Tibial nerve (tissue), 4 donors: Measurements from ENCODE around the gene ERBB4. TPM values are rescaled to one million over a fixed set of nuclear protein-coding genes. Genes with fewer than 3 reads are reported as not detected.
A peak's percentile ranks its signal among the peaks of the same experiment; 100 is the strongest.

Experiments
- DNase-seq, 2 donors: peaks; one replicate each; pipeline ENCODE4 v3.0.0-alpha.2; 2019; ENCODE audit warnings: low spot score in 2 of 2
- H3K27ac ChIP-seq, 4 donors: fragments of 200-600 bp; sonication (generic) in 3 of 4; one replicate each; pipeline ENCODE4 v1.5.1; 2017 to 2019; ENCODE audit warnings: mild to moderate bottlenecking in 1 of 4
- H3K27me3 ChIP-seq, 2 donors: fragments of 200-600 bp; sonication (generic) in 1 of 2; one replicate each; pipeline versions ENCODE4 v1.5.1 to v1.6.0; 2017 to 2019
- H3K36me3 ChIP-seq, 3 donors: fragments of 200-600 bp; sonication (generic); one replicate each; pipeline ENCODE4 v1.5.1; 2018 to 2019
- H3K4me1 ChIP-seq, 4 donors: fragments of 200-600 bp; sonication (generic) in 3 of 4; one replicate each; pipeline ENCODE4 v1.5.1; 2017 to 2019
- H3K4me3 ChIP-seq, 4 donors: fragments of 200-600 bp; sonication (generic) in 3 of 4; one replicate each; pipeline ENCODE4 v1.5.1; 2017 to 2019; ENCODE audit warnings: mild to moderate bottlenecking in 1 of 4, moderate library complexity in 1 of 4
- H3K9me3 ChIP-seq, 4 donors: fragments of 200-600 bp; sonication (generic) in 3 of 4; one replicate each; pipeline ENCODE4 v1.5.1; 2017 to 2019
- EP300 ChIP-seq, 2 donors: sonication (generic); formaldehyde crosslinking; IDR thresholded peaks; one replicate each; pipeline ENCODE4 v1.6.1; 2017; ENCODE audit warnings: antibody characterized with exemption in 2 of 2, mild to moderate bottlenecking in 1 of 2
- POLR2A ChIP-seq, 2 donors: fragments of 450-650 bp; IDR thresholded peaks; one replicate each; pipeline ENCODE4 v1.6.1; 2017; ENCODE audit warnings: antibody characterized with exemption in 2 of 2, mild to moderate bottlenecking in 2 of 2, moderate library complexity in 2 of 2
- WGBS, 2 donors: methylation state at CpG; one replicate each; pipeline ENCODE4 v1.1.5; 2018; 5-methylcytosine and 5-hydroxymethylcytosine counted together
- total RNA-seq, 4 donors: library from RNA; depleted of rRNA; stranded (reverse); fragments of >200 nt; gene quantifications; one replicate each; pipeline ENCODE4 v1.1.0, GENCODE V29; 2016
- TF ChIP-seq, protein P1 (sequence below), 5 experiments: fragments of 200-600 bp in 3 of 5; fragments of 450-650 bp in 2 of 5; sonication (generic) in 3 of 5; IDR thresholded peaks; one replicate each; pipeline ENCODE4 v1.5.1; 2016 to 2019; ENCODE audit warnings: antibody characterized with exemption in 5 of 5, mild to moderate bottlenecking in 3 of 5, moderate library complexity in 2 of 5

ERBB4 gene
- total RNA-seq, 4 donors from 2014 or later: 2.4 to 3.3 (median 2.9) TPM

DNA sequence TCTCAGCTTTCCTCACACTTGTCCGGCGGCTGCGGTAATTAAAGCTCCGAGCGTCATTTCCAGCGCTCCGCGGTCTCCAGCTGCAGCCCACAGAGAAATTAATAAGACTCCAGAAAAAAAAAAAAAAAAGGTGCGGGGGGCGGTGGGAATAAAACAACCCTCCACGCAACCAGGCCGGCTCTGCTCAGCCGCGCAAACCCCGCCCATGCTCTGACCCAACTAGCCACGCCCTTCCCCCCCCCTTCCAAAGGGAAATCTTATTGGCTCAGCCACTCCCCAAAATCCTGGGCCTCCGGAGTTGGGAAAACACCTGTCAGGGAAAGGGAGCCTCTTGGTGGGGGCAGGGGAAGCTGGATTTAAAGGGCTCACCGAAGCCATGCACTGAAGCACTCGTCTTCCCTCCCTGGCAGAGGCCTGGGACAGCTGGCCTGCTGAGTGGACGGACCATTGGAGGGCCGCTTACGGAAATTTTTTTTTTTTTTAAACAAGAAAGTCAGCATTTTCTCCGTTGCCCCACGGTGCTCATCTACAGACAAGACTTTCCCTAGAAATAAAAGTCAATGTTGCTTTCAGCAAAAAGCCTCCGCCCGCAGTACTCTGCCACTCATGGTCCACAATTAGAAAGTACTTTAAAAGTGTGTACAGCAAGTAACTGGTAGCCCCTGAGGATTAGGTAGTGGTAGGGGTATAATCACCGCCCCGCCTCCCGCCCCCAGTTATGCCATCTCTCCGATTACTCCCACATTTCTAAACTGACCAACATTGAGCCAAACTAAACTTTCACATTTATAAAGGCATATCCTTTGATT, 674 bp upstream of the ERBB4 start:
- 21 to 24% methylated on average over 30 of the region's 30 CpGs for WGBS, 2 donors
- Histone ChIP-seq H3K9me3 (no peaks in the 10 kb centered on the region), H3K27me3 (peaks cover 0 to 18% of the 10 kb centered on the region in 2 donors), H3K27ac (peak overlapping the region in 2 of 4 donors; percentile 29 to 55), H3K36me3 (no peaks in the 10 kb centered on the region), H3K4me3 (peak overlapping the region; percentile 42 to 65 (median 56)), H3K4me1 (peaks cover 0 to 32% (median 0%) of the 10 kb centered on the region in 4 donors)
- DNase-seq: peak; percentile 43 to 65
- TF ChIP-seq EP300 (IDR thresholded peaks at IDR 0.05): no peak
- no peak for TF ChIP-seq POLR2A (IDR thresholded peaks at IDR 0.05)
- TF ChIP-seq, protein P1, sequence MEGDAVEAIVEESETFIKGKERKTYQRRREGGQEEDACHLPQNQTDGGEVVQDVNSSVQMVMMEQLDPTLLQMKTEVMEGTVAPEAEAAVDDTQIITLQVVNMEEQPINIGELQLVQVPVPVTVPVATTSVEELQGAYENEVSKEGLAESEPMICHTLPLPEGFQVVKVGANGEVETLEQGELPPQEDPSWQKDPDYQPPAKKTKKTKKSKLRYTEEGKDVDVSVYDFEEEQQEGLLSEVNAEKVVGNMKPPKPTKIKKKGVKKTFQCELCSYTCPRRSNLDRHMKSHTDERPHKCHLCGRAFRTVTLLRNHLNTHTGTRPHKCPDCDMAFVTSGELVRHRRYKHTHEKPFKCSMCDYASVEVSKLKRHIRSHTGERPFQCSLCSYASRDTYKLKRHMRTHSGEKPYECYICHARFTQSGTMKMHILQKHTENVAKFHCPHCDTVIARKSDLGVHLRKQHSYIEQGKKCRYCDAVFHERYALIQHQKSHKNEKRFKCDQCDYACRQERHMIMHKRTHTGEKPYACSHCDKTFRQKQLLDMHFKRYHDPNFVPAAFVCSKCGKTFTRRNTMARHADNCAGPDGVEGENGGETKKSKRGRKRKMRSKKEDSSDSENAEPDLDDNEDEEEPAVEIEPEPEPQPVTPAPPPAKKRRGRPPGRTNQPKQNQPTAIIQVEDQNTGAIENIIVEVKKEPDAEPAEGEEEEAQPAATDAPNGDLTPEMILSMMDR (IDR thresholded peaks at IDR 0.05): no peak

DNA sequence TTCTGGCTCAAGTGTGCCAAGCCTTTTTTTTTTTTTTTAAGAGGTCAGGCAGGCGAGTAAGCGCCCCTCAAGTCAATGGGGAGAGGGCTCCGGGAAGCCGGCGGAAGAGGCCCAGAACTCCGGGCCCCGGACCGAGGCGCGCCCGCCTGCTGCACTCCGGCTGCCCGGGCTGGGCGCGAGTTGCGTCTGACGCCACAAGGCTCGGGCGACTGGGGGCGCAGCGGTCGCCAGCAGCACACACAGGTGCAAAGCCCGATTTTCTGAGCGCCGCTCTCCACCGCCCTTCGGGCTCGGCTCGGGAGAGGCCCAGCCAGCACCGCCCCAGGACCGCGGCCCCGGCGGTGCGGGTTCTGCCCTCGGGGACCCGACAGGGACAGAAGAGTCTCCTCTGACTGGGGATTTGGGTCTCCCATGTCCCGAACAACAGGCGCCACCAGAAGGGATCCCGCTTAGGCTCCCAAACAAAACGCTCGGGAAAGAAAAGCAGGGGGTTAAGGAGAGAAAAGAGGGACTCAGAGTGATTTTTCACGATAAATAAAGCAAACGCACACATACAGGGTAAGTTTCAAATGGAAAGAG, 787 bp downstream of the ERBB4 start:
- DNase-seq: no peak
- Histone ChIP-seq H3K27ac (peak overlapping the region in 2 of 4 donors; percentile 3 to 55), H3K9me3 (no peaks in the 10 kb centered on the region), H3K27me3 (peaks cover 0 to 18% of the 10 kb centered on the region in 2 donors), H3K4me3 (peak overlapping the region; percentile 42 to 65 (median 56)), H3K4me1 (peaks cover 0 to 32% (median 0%) of the 10 kb centered on the region in 4 donors), H3K36me3 (no peaks in the 10 kb centered on the region)
- 0 to 1% methylated on average over 39 to 44 of the region's 44 CpGs for WGBS, 2 donors
- TF ChIP-seq POLR2A (IDR thresholded peaks at IDR 0.05): no peak
- TF ChIP-seq, protein P1 (IDR thresholded peaks at IDR 0.05): no peak
- TF ChIP-seq EP300 (IDR thresholded peaks at IDR 0.05): no peak

DNA sequence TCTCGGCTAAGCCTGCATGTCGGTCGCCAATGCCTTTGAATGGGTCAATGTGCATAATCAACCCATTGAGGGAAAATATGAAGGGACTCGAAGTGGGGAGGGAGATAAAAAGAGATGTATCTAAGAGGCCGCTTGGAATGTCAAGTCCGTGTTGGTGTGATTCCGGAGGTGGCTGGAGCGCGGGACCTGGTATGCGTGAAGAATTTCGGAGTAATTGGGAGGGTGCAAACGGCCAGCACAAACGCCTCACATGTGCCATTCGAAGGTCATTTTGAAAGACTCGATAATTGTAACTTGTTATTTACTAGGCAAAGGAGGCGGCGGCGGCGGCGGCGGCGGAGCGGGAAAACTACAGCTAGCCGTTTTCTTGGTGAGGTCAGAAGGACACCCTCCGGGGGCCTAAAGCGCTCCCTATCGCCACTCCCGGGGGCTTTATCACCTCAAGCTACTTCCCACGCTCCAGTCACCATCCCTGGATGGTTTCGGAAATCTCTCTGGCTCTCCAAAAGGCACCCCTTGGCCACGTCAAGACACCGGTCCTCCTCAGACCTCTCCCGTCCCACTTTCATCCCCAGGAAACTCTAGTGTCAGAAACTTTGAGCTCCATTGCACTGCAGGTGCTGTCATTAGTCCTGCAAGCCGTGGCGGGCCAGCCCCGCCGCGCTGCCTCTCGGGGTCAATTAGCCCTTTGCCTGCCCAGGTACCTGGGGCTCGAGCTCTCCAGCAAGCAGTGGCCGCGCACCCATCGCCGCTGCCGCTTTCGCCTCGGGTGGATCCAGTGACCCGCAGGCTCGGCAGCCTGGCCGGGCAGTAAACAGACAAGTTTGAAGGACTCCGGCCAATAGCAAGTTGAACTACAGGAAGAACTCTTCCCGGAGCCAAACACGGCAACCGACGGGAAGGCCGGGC, 1.5 kb downstream of the ERBB4 start:
- 0 to 1% methylated on average over 45 to 56 of the region's 56 CpGs for WGBS, 2 donors
- no peak for TF ChIP-seq POLR2A (IDR thresholded peaks at IDR 0.05)
- TF ChIP-seq, protein P1 (IDR thresholded peaks at IDR 0.05): no peak
- TF ChIP-seq EP300 (IDR thresholded peaks at IDR 0.05): no peak
- Histone ChIP-seq H3K27me3 (peaks cover 0 to 18% of the 10 kb centered on the region in 2 donors), H3K4me3 (peak overlapping the region; percentile 42 to 65 (median 56)), H3K27ac (peak overlapping the region in 2 of 4 donors; percentile 3 to 55), H3K9me3 (no peaks in the 10 kb centered on the region), H3K4me1 (peaks cover 0 to 32% (median 0%) of the 10 kb centered on the region in 4 donors), H3K36me3 (no peaks in the 10 kb centered on the region)
- DNase-seq: peak in 1 of 2 donors; percentile 12

DNA sequence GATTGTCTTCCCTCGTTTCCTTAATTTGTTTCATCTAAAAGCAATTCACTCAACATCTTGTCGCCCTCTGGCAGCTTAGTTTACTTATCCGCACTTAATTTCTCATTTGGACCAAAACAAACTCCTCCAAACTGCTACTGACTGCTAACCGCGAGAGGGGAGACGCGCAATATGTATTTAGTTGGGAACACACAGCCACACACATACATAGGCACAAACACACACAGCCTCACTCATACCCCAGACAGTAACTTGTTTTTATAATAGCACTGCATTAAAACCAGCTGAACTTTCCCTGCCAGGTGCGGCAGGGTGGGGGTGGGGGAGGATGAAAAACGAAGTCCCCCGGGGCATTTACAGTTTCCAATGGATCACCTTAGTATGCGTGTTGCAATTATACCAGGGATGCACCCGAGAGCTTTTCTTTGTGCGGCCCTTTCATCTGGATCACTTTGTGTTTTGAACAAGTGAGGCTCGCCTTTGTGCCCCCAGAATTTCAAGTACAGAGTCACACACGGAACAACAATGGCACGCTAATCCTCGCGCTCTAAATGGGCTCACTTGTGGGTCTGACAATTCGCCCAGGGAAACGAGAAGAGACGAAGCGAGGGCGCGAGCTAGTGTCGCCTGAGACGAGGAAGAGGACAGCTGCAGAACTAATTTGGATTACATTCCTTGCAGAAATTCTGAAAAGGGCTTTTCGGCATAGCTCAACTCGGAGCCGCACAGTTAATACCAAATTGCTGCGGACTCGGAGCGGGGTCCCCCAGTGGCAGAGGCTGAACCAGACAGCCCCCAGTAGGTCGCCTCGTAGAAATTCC, 2.4 kb downstream of the ERBB4 start:
- Histone ChIP-seq H3K9me3 (no peaks in the 10 kb centered on the region), H3K27ac (no peak overlapping the region), H3K4me3 (peak overlapping the region; percentile 42 to 65 (median 56)), H3K36me3 (no peaks in the 10 kb centered on the region), H3K27me3 (peaks cover 0 to 18% of the 10 kb centered on the region in 2 donors), H3K4me1 (peaks cover 0 to 32% (median 0%) of the 10 kb centered on the region in 4 donors)
- TF ChIP-seq, protein P1 (IDR thresholded peaks at IDR 0.05): no peak
- TF ChIP-seq POLR2A (IDR thresholded peaks at IDR 0.05): no peak
- TF ChIP-seq EP300 (IDR thresholded peaks at IDR 0.05): no peak
- 15 to 16% methylated on average over 34 of the region's 34 CpGs for WGBS, 2 donors
- DNase-seq: no peak
